GM21786 (cell line): ENCODE data around the gene GTPBP4.

Experiments used
- ATAC-seq: cut with Tn5 transposase; IDR thresholded peaks from one replicate; pipeline ENCODE4 v1.9.1; 2021; ENCODE audit not compliant: unreplicated experiment

GTPBP4 gene

DNA sequence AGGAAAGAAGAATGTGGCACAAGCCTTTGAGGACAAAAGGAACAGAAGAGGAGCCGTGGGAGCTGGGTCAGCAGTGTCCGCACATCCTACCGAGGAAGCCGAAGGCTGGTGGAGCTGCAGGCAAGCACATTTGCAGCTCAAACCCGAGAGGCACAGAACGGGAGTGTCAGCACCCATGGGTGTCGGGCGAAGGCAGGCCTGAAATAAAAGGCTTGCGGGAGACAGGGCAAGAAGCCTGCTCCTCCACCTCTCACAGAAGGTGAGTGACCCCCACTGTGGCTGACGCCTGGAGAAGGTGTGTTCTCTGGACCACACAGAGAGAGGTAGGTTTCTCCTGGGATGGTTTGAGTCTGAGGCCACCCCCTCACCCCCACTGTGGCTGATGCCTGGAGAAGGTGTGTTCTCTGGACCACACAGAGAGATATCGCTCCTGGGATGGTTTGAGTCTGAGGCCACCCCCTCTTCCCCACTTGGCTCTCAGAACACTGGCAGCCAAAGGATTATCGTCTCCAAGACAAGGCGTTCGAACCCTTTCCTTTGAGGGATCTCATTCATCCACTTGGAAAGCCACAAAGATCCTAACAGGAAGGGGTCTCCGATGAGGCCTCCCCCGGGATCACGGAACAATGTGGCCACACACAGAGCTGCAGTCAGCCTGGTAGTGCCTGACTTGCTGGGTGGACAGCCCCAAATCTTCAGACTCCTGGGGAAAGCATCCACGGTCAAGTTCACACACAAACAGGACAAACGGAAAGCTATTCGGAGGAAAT, 21.6 kb upstream of the GTPBP4 start:
- ATAC-seq: no peak

DNA sequence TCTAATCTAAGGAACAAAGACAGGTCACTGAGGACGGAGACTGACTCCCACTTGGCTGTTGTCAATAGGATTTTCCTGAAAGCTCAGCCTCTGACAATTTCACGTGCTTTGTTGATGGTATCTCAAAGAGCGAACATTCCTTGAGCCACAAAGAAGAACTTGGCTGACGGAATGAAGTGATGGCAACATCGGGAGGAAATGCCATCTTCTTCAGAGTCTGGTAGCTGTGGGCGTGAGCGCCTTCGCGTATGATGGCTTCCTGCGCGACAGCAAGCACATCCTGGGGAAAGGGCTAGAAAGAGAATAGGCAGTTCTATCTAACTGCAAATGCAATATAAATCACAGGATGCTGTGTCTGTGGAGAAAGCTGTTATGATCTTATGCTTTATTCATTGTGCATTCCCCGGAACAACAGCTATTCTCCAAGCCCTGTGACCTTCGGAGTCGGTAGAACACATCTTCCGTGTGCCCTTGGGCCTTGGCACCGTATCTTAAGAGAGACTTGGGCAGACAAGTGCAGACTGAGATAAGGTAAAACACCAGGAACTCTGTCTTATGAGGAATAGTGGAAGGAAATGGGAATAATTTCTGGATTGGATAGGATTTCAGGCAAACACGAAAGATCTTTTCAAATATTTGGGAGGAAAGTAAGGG, 19.6 kb upstream of the GTPBP4 start:
- no peak for ATAC-seq

- ATAC-seq: no peak
These were observed 18.6 kb upstream of the GTPBP4 start for GRCh38 chr10:969473-970150.

- no peak for ATAC-seq
These were observed 17.7 kb upstream of the GTPBP4 start for GRCh38 chr10:970311-971149.

- no peak for ATAC-seq
These were observed 17.1 kb upstream of the GTPBP4 start for GRCh38 chr10:971150-971542.

- ATAC-seq: no peak
These were observed 16.6 kb upstream of the GTPBP4 start for GRCh38 chr10:971613-972012.

DNA sequence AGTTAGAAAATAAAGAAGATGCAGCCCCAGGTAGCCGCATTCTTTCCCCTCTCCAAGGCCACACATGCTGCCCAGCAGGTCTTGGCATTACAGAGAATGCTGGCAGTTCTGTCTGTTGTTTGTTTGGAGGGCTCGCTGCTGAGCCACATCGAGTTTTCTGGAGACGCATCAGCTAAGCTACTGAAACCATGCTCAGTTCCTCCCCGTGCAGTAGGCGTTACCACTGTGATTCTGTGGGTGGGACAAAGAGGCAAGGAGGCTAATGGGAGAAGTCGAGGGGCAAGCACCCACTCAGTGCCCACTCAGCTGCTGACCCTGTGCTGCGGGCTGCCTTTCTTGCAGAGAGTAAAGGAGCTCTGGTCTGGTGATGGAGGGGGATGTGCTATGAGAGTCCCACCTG, 15.5 kb upstream of the GTPBP4 start:
- ATAC-seq: no peak

DNA sequence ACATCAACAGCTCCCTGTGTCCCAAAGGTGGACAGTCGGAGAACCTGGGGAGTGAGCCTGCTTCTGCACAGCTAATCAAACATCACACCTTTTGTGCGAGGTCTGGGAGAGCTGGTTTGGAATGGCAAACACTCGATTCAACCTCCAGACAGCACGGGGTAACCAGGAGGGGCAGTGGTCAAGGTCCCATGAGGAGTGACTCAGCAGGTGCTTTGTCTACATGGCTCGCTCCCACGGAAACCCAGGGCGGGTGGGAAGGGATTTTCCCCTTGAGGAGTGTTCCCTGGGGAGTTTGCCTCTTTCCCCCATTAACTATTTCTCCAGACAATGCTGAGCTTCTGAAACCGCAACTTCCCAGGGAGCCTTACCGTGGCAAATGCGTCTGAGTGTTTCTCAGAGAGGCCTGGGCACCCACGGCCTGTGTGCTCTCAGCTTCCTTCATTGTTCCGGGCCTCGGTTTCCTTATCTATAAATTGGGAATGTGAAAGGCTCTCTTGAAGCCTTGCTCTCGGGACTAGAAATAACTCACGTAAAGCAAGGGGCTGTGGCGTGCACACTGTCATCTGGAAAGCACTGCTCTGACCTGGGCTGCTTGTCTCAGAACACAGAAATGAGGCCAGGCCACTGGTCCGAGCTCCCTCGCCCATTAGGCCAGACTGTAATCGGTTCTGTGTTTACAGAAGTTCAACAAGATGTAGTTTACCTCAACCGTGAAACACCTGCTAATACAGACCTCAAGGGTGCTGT, 14.0 kb upstream of the GTPBP4 start:
- ATAC-seq: no peak

DNA sequence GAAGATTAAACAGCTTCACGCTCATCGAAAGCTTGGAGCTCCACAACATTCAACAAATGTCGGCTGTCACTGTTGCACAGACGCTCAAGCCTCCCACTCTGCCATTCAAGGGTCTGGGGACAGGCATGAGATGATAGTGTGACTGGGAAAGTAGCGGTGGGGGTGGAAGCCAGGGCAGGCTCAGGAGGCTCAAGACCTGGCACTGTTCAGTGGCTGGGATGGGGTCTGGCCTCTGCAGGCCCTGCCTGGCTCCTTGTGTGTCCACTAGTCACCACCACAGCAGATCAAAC, 13.5 kb upstream of the GTPBP4 start:
- ATAC-seq: no peak

DNA sequence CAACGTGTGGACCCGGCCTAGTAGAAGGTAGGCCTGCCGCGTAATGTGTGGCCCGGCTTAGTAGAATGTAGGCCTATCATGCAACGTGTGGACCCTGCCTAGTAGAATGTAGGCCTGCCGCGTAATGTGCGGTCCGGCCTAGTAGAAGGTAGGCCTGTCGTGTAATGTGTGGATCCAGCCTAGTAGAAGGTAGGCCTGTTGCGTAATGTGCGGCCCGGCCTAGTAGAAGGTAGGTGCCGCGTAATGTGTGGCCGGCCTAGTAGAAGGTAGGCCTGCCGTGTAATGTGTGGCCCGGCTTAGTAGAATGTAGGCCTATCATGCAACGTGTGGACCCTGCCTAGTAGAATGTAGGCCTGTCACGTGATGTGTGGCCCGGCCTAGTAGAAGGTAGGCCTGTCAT, 11.9 kb upstream of the GTPBP4 start:
- no peak for ATAC-seq

DNA sequence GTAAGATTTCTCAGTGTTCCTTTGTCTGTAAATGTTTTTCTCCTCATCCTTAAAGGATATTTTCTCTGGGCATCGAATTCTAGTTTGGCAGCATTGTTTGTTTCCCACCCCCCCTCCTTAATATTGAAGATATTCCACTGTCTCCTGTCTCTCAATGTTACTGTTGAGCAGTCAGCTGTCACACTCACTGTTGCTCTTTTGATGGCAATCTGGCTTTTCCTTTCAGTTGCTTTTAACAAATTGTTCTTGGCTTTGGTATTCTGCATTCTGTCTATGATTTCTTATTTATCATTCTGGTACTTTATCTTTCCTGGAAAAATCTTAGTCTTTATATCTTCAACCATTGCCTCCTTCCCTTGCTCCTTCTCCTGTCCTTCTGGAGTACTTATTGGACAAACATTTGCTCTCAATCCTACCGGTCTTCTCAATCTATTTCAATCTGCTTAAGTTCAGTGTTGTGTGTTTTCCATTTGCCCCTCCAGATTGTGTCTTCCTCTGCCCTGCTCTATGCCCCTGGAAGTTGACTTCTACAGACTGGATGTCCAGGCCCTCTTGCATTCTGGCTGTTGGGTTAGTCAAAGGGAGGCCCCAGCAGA, 9.3 kb upstream of the GTPBP4 start:
- ATAC-seq: no peak

DNA sequence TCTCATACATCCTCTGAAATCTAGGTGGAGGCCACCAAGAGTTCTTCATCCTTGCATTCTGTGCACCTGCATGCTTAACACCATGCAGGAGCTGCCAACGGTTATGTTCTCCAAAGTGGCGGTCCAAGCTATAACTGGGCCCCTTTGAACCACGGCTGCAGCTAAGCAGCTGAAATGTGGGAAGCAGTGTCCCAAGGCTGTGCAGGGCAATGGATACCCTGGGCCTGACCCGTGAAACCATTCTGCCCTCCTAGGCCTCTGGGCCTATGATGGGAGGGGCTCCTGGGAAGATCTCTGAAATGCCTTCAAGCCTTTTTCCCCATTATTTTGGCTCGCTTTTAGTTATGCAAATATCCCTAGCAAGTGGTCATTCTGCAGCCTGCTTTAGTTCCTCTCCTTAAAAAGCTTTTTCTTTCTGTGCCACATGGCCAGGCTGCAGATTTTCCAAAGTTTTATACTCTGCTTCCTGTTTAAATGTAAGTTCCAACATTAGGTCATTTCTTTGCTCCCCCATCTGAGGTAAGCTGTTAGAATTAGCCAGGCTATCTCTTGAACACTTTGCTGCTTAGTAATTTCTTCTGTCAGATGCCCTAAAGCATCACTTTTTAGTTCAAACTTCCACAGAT, 7.7 kb upstream of the GTPBP4 start:
- ATAC-seq: no peak

DNA sequence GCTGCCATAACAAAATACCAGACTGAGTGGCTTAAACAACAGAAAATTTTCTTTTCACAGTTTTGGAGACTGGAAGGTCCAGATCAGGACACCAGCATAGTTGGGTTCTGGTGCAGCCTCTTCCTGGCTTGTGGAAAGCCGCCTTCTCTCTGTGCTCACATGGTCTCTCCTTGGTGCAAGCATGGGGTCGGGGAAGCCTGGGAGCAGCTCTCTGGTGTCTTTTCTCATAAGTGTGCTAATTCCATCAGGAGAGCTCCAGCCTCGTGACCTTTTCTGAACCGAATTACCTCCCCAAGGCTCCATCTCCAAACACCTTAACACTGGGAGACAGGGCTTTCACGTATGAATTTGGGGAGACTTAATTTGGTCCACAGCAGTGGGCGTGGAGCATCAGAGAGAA, 4.8 kb upstream of the GTPBP4 start:
- no peak for ATAC-seq

- ATAC-seq: no peak
These were observed 4.1 kb upstream of the GTPBP4 start for GRCh38 chr10:983971-984655.

GRCh38 chr10:985361-985760, 2.9 kb upstream of the GTPBP4 start:
- ATAC-seq: no peak

- ATAC-seq: no peak
These were observed 2.0 kb upstream of the GTPBP4 start for GRCh38 chr10:986137-986825.

GRCh38 chr10:986881-987619, 1.2 kb upstream of the GTPBP4 start:
- ATAC-seq: no peak

GRCh38 chr10:987620-987869, 689 bp upstream of the GTPBP4 start:
- no peak for ATAC-seq
